Fibroblast of lung (primary cell): Measurements from ENCODE around the gene AMIGO1. TPM values are rescaled to one million over a fixed set of nuclear protein-coding genes. Genes with fewer than 3 reads are reported as not detected.

Source experiments
- DNase-seq, 2 donors: peaks; one replicate each; pipeline versions ENCODE4 v3.0.0 to v3.0.0-alpha.2; 2010; ENCODE audit warnings: low read depth in 2 of 2
- H2AFZ ChIP-seq: 2 replicates; pipeline ENCODE4 v1.5.1; 2012; ENCODE audit warnings: low read length, control low read depth, inconsistent platforms
- H3K27ac ChIP-seq: 2 replicates; pipeline ENCODE4 v1.5.1; 2011; ENCODE audit warnings: low read length, control low read depth; ENCODE audit not compliant: insufficient read depth
- H3K27me3 ChIP-seq: 2 replicates; pipeline ENCODE4 v1.5.1; 2011; ENCODE audit warnings: mild to moderate bottlenecking, low read length; ENCODE audit not compliant: control insufficient read depth, insufficient read depth
- H3K36me3 ChIP-seq: 2 replicates; pipeline ENCODE4 v1.5.1; 2011; ENCODE audit warnings: low read length; ENCODE audit not compliant: control insufficient read depth, insufficient read depth
- H3K4me1 ChIP-seq: 2 replicates; pipeline ENCODE4 v1.5.1; 2011; ENCODE audit warnings: low read length; ENCODE audit not compliant: control insufficient read depth, insufficient read depth; ENCODE audit errors: extremely low read depth
- H3K4me2 ChIP-seq: 2 replicates; pipeline ENCODE4 v1.5.1; 2011; ENCODE audit warnings: low read length, control low read depth; ENCODE audit not compliant: insufficient read depth; ENCODE audit errors: extremely low read depth
- H3K4me3 ChIP-seq, 4 experiments: fragments of 200-600 bp in 1 of 4; sonication (generic) in 1 of 4; replicated peaks in 1 of 4; 2 replicates each; pipeline ENCODE4 v1.5.1; 2011 to 2016; ENCODE audit warnings: low read length in 4 of 4, low read depth in 3 of 4, mild to moderate bottlenecking in 3 of 4, control low read depth in 2 of 4, inconsistent platforms in 1 of 4, mixed read lengths in 1 of 4; ENCODE audit not compliant: insufficient read depth in 1 of 4; ENCODE audit errors: control extremely low read depth in 1 of 4
- H3K79me2 ChIP-seq: 2 replicates; pipeline ENCODE4 v1.5.1; 2012; ENCODE audit warnings: mild to moderate bottlenecking, low read length, inconsistent platforms; ENCODE audit not compliant: control insufficient read depth, insufficient read depth
- H3K9ac ChIP-seq: 2 replicates; pipeline ENCODE4 v1.5.1; 2011; ENCODE audit warnings: mild to moderate bottlenecking, low read length, control low read depth; ENCODE audit not compliant: insufficient read depth
- H3K9me3 ChIP-seq: 2 replicates; pipeline ENCODE4 v1.5.1; 2012; ENCODE audit warnings: low read depth, low read length; ENCODE audit not compliant: control insufficient read depth, insufficient read depth
- H4K20me1 ChIP-seq: 2 replicates; pipeline ENCODE4 v1.5.1; 2011; ENCODE audit warnings: low read length; ENCODE audit not compliant: control insufficient read depth, insufficient read depth; ENCODE audit errors: extremely low read depth
- CTCF ChIP-seq, 2 donors: IDR thresholded peaks in 1 of 2; conservative IDR thresholded peaks in 1 of 2; 1 replicate in 1 of 2; 2 replicates in 1 of 2; pipeline ENCODE4 v1.5.1; 2011 to 2012; ENCODE audit warnings: low read length in 2 of 2, control low read depth in 1 of 2, inconsistent platforms in 1 of 2, low read depth in 1 of 2, mild to moderate bottlenecking in 1 of 2
- EZH2 ChIP-seq: IDR thresholded peaks from 2 replicates; pipeline ENCODE4 v1.5.1; 2012; ENCODE audit warnings: low read length, control low read depth, mild to moderate bottlenecking; ENCODE audit errors: missing control alignments
- polyA plus RNA-seq, 2 donors: library from polyadenylated mRNA; depleted of rRNA in 1 of 2; stranded (reverse) in 1 of 2; unstranded in 1 of 2; fragments of >200 nt; gene quantifications; 2 replicates each; pipeline ENCODE4 v1.2.1, GENCODE V29; 2011 to 2012; ENCODE audit warnings: missing spikeins in 1 of 2
- total RNA-seq: library from RNA; depleted of rRNA; stranded (reverse); fragments of >200 nt; gene quantifications from 2 replicates; pipeline ENCODE4 v1.2.1, GENCODE V29; 2014

The AMIGO1 gene
- total and polyA plus RNA-seq, 2 donors (not counting 1 experiment from before 2014, with no cell fraction given): 0.57 to 2.5 TPM

- H3K27me3 ChIP-seq: peaks cover 3% of the 10 kb centered on the region
- DNase-seq: no peak
- no peaks in the 10 kb centered on the region for H4K20me1 ChIP-seq
- no peak overlapping the region for H3K4me3 ChIP-seq
- H3K4me2 ChIP-seq: no peak overlapping the region
- no peaks in the 10 kb centered on the region for H3K79me2 ChIP-seq
- H3K4me1 ChIP-seq: peaks cover 7% of the 10 kb centered on the region
- H2AFZ ChIP-seq: no peak overlapping the region
- no peak overlapping the region for H3K9ac ChIP-seq
- H3K27ac ChIP-seq: no peak overlapping the region
- H3K9me3 ChIP-seq: no peaks in the 10 kb centered on the region
- no peak for TF ChIP-seq CTCF (conservative IDR thresholded peaks at IDR 0.05 in 1 of 2, IDR thresholded peaks at IDR 0.05 in 1 of 2; ENCODE audit: low read depth in 1 of 2, low read length in 2 of 2)
- TF ChIP-seq EZH2: no peak
- H3K36me3 ChIP-seq: no peaks in the 10 kb centered on the region
Observed at GRCh38 chr1:109508001-109508872, 1.3 kb downstream of the AMIGO1 start.

GRCh38 chr1:109504974-109505373 lies 4.6 kb downstream of the AMIGO1 start:
- Histone ChIP-seq H3K36me3 (no peaks in the 10 kb centered on the region), H3K9ac (no peak overlapping the region), H3K79me2 (no peaks in the 10 kb centered on the region), H3K27ac (no peak overlapping the region), H3K4me2 (no peak overlapping the region), H3K4me3 (no peak overlapping the region), H4K20me1 (no peaks in the 10 kb centered on the region), H3K4me1 (peaks cover 5% of the 10 kb centered on the region), H3K27me3 (peaks cover 3% of the 10 kb centered on the region), H3K9me3 (no peaks in the 10 kb centered on the region), H2AFZ (no peak overlapping the region)
- no peak for TF ChIP-seq EZH2
- TF ChIP-seq CTCF (conservative IDR thresholded peaks at IDR 0.05 in 1 of 2, IDR thresholded peaks at IDR 0.05 in 1 of 2; ENCODE audit: low read depth in 1 of 2, low read length in 2 of 2): no peak
- no peak for DNase-seq

DNA sequence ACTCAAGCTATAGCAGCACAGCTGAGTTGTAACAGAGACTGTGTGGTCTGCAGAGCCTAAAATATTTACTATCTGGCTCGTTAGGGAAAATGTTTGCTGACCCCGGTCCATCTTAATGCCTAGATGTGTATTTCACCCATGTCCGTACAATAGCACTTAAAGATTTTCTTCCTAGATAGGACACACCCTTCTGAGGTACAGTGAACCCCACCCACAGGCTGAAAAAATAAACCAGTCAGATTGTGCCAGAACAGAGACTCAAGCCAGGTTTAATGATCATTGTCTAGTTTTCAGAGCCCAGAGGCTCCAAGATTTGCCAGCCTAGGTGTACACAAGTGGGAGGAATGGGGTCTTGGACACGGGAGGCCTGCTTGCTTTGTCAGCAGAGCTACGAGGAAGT lies 5.6 kb downstream of the AMIGO1 start:
- no peaks in the 10 kb centered on the region for H3K9me3 ChIP-seq
- DNase-seq: no peak
- no peaks in the 10 kb centered on the region for H3K36me3 ChIP-seq
- H3K4me3 ChIP-seq: no peak overlapping the region
- TF ChIP-seq CTCF (conservative IDR thresholded peaks at IDR 0.05 in 1 of 2, IDR thresholded peaks at IDR 0.05 in 1 of 2; ENCODE audit: low read depth in 1 of 2, low read length in 2 of 2): no peak
- no peak for TF ChIP-seq EZH2
- peaks cover 3% of the 10 kb centered on the region for H3K27me3 ChIP-seq
- H3K79me2 ChIP-seq: no peaks in the 10 kb centered on the region
- no peak overlapping the region for H3K9ac ChIP-seq
- no peak overlapping the region for H3K4me2 ChIP-seq
- H2AFZ ChIP-seq: no peak overlapping the region
- H4K20me1 ChIP-seq: no peaks in the 10 kb centered on the region
- H3K27ac ChIP-seq: no peak overlapping the region
- H3K4me1 ChIP-seq: peaks cover 5% of the 10 kb centered on the region
